Testis (tissue), 2 donors: ENCODE data around the gene WDR11.

Experiments used
- POLR2A ChIP-seq: fragments of 450-650 bp; IDR thresholded peaks from one replicate; pipeline ENCODE4 v1.6.1; 2017; ENCODE audit warnings: antibody characterized with exemption, mild to moderate bottlenecking, moderate library complexity
- TF ChIP-seq, protein P1 (sequence below), 3 experiments: fragments of 450-650 bp in 2 of 3; fragments of 200-600 bp in 1 of 3; sonication (generic) in 1 of 3; IDR thresholded peaks; one replicate each; pipeline ENCODE4 v1.5.1; 2016 to 2019; ENCODE audit warnings: antibody characterized with exemption in 3 of 3, mild to moderate bottlenecking in 2 of 3, moderate library complexity in 1 of 3

DNA sequence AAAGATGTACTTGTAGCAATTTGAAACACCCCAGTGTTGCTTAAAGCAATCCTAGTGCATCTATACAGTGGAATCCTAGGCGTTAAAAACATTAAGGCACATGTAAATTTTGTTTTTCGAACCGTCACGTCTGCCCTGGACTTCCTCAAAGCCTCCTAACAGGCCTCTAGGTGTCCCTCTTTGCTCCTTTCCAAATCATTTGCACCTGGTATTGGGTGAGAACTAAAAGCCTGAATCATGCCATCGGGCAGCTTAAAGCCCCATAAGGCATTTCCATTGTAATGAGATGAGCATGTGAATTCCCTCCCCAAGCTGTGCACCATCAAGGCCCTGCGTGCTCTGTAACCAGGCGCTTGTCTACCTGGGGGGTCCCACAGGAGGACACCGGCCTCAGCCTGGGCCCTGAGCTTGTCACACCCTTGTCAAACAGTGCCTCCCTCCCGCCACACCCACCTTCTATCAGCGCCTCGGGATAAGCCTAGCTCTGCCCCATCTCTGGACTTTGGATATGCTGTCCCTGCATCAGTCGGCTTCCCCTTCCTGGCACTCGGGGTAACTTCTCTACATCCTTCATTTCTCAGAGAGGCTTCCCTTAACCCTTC is 89.2 kb downstream of the WDR11 start:
- TF ChIP-seq, protein P1, sequence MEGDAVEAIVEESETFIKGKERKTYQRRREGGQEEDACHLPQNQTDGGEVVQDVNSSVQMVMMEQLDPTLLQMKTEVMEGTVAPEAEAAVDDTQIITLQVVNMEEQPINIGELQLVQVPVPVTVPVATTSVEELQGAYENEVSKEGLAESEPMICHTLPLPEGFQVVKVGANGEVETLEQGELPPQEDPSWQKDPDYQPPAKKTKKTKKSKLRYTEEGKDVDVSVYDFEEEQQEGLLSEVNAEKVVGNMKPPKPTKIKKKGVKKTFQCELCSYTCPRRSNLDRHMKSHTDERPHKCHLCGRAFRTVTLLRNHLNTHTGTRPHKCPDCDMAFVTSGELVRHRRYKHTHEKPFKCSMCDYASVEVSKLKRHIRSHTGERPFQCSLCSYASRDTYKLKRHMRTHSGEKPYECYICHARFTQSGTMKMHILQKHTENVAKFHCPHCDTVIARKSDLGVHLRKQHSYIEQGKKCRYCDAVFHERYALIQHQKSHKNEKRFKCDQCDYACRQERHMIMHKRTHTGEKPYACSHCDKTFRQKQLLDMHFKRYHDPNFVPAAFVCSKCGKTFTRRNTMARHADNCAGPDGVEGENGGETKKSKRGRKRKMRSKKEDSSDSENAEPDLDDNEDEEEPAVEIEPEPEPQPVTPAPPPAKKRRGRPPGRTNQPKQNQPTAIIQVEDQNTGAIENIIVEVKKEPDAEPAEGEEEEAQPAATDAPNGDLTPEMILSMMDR (IDR thresholded peaks at IDR 0.05), result no peak
- no peak for TF ChIP-seq POLR2A
